ENCODE results near the gene TADA2A.

- TF ChIP-seq CTCF (IDR thresholded peaks at IDR 0.05; ENCODE audit: control extremely low read depth in 1 of 3, insufficient read depth in 1 of 3, low read depth in 1 of 3, low read length in 3 of 3) (no peak), ATF2 (IDR thresholded peaks at IDR 0.05; ENCODE audit: low read length) (no peak), EZH2 (IDR thresholded peaks at IDR 0.05; ENCODE audit: low read depth, low read length, severe bottlenecking) (no peak), ZNF274 (IDR thresholded peaks at IDR 0.05; ENCODE audit: borderline replicate concordance, extremely low read depth, low read length) (no peak)
These were observed 85.5 kb downstream of the TADA2A start for GRCh38 chr17:37492167-37492566.
